HG03558 (cell line): Measurements from ENCODE around the gene TAS1R3.

Source experiments
- ATAC-seq: cut with Tn5 transposase; IDR thresholded peaks from one replicate; pipeline ENCODE4 v1.9.1; 2021; ENCODE audit warnings: moderate number of reproducible peaks; ENCODE audit not compliant: unreplicated experiment; ENCODE audit errors: extremely low read depth

The TAS1R3 gene

DNA sequence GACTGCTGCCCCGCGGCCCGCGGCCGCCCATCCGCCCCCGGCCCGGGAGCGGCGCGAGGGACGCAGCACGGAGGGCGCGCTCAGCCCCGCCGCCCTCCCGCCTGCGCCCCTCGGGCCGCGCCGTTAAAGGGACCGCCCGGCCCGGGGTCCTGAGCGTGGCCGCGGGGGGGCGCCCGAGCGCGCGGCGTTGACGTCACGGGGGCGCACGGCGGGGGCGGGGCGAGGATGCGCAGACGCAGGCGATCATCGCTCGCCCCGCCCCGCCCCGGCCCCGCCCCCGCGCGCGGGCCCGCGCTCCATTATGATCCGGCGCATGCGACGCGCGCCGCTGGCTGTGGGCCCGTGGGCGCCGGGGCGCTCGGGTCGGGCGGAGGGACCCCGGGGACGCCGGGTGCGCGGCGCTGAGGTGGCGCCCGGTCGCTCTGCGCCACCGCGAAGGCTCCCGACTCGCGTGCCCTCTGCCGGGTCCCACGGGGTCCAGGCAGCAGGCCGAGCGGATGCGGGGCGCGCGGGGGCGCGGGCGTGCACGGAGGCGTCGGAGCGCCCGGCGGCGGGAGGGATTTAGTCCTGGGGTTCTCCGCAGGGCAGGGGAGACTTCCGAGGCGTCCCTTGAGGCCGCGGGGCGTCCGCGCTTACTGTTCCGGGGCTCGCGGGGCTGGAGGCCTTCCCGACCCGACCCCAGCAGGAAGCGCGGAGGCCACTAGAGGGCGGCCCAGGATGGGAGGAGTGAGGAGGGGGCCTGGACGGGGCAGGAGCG, 18.4 kb downstream of the TAS1R3 start, which contains the start of gene DVL1:
Gene DVL1 (minus strand): TSS at position 163 of the 757 bp plus-strand sequence. CDS start 353 bp downstream, outside the sequence.
- ATAC-seq = no peak

DNA sequence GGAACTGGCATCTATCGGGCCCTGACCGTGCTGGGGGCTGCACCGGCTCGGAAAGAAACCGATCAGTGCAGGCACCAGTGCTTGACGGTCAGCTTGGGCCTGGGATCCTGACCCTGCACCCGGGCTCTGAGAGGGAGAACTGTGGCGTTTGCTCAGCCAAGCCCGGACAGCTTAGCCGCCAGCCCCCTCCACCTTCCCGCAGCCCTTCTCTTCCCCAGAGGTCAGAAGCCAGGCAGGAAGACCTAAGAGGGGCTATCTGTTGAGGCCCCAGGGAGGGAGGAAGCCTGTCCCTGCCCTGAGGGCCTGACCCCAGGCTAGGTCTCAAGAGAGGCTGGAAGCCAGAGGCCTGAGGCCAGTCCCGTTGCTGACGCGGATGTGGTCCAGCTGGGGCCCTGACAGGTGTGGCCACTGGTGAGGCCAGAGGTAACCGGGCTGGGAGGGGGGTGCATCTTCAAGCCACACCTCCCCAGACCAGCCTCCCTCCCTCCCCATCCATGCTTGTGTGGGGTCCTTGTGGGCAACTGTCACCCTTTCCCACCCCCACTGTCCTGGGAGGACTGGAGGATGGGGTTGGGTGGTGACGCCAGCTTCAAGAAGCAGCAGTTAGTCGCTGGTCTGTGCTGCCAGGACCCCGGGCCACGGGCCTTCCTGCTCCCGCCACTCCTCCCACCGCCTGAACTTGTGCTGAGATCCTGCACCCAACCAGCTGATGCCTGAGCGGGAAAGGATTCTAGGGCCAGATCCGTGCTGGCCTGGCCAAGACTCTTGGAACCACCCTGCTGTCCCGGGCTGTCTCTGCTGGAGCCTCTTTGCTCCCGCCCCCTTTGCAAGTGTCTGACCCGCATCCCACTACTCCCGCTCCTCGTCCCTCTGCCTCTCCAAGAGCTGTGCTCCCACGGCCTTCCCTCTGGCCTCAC, 20.7 kb downstream of the TAS1R3 start:
- no peak for ATAC-seq

DNA sequence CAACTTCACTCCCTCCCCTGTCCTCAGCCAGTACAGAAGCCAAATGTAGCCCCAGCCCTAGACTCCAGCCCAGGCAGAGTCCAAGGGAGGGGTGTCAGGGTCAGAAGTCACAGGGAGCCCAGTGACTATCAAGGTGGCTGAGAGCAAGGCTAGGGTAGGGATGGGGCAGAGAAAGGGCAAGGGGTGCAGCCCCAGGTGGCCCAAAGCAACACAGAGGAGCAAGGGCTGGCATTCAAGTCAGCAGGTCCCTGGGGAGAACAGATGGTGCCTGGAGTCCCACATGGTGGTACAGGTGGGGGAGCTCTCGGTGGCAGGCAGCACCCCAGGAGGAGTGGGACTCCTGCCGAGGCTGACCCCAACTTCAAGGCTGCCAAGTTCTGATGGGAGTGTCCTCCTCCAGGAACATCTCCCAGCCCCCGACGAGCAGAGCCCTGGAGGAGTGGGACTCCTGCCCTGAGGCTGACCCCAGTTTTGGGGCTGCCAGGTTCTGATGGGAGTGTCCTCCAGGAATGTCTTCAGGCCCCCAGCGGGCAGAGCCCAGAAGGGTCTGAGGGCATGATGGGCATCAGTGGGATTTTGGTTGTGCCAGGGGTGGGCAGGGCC, 21.8 kb downstream of the TAS1R3 start:
- no peak for ATAC-seq

DNA sequence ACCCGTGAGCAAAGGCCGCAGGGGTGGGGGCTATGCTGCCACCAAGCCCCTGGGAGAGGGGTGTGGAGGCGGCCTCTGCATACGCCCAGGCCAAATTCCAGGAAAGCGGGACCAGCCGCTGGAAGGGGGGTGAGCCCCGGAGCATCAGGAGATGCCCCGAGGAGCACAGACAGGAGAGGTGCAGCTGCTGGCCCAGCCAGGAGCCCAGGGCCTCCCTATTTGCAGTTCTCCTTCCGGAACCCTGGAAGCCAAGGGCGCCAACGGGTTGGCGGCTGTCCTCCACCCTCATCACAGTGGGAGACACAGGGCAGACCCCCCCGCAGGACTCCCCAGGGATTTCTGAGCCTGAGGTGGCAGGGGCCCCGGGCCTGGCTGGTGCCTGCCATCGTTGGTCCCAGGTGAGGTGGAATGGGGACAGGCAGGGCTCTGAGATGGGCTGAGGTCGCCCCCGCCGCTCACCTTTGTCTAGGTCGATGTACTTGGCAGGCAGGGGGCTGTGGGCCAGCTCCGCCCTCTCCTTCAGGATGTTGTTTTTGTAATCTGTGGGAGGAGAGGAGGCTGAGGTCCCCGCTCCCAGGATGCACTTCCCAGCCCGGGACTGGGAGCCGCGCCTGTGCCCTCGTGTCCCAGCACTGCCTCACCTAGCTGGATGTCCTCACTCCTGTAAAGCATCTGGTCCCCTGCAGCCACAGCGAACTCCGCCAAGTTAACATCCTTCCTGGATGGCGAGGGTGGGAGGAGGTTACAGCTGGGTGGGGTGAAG, 22.5 kb downstream of the TAS1R3 start:
- no peak for ATAC-seq

DNA sequence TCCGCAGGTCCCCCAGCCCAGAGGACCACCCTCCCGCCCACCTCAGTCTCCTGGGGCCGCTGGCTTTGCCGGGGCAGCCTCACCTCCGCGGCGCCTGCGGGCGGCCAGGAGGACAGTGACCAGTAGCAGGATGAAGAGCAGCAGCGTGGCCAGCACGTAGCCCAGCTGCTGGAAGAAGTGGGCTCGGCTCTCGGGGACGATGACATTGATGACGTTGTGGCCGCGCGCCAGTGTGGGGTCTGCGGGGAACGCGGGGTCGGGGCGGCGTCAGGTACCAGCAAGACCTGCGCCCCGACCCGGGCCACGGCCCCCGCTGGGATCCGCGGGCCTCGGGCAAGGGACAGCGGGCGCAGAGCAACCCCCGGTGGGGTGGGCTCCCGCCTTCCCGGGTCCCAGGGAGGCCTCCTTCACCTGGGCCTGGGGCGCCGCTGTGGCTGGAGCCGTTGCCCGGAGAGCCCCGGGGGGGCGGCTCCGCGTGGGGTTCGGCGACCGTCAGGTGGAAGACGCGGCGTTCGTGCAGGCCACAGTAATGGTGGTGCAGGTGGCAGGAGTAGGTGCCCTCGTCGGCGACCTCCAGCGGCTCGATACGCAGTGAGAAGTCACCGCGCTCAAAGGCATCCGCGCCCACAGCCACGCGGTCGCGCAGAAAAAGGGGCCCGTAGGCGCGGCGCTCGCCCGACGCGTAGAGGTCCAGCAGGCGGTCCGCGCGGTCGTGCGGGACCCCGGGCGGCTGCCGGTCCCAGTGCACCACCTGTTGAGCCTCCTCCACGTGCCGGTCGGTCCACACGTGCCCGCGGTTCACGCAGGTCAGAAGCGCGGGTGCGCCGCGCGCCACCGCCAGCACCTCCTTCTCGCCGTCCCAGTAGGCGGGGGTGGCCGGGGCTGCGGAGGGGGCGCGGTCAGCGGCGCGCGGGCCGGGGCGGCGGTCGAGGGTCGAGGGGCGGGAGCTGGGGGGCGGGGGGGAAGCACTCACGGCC, 23.5 kb downstream of the TAS1R3 start:
- ATAC-seq = no peak

DNA sequence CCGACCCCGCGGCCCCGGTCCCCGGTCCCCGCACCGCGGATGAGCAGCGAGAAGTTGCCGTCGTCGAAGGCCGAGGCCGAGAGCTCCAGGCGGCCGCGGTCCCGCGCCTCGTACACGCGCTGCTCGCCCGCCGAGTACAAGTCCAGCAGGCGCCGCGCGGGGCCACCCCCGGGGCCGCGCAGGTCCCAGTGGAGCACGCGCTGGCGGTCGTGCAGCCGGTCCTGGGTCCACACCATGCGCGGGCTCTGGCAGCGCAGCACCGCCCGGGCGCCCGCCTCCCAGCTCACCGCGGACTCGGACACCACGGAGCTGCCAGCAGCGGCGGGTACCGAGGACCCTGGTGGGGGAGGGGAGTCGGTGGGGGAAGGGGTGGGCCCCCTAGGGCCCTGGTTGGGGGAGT, 24.3 kb downstream of the TAS1R3 start:
- ATAC-seq = no peak

DNA sequence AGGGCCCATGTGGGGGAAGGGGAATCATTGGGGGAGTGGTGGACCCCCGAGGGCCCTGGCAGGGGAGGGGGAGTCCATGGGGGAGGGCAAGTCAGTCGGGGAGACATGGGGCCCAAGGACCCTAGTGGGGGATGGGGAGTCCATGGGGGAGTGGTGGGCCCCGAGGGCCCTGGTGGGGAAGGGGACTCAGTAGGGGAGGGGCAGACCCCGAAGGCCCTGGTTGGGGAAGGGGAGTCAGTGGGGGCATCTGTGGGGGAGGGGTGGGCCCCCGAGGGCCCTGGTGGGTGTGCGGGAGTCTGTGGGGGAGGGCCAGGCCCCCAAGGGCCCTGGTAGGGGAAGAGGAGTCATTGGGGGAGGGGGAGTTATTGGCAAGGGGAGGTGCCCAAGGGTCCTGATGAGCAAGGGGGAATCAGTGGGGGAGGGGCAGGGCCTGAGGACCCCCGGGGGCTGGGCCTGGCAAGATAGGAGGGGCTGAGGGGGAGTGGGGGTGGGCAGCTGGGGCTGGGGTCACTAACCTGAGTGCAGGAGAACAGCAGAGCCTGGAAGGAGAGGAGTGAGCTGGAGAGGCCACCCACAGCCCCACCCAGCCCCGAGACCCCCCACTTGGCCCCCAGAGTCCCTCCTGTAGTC, 25.2 kb downstream of the TAS1R3 start:
- ATAC-seq = no peak

DNA sequence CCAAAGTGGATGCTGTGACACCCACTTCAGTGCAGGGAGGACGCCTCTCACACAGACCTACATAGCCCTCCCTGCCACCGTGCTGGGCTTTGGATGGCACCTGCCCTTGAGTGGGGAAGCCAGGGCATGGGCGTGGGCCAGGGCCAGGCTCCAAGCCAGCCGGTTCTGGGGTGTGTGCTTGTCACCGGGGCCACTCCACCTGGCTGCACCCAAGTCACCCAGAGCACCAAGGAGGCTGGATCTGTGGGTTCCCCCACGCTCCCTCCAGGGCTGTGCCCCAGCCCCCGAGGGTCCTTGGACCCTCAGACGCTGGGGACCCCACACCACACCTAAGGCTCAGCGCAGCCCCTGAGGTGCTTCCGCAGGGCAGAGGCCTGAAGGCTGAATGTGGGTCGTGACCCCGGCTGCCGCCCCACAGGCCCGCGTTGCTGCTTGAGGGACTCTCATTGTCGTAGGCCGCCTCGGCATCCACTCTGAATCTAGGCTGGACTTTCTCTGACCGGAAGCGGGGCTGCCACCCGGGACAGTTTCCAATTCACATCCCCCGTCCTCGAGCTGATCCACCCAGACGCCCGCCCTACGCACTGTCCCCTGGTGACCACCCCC, 25.8 kb downstream of the TAS1R3 start:
- ATAC-seq = no peak

DNA sequence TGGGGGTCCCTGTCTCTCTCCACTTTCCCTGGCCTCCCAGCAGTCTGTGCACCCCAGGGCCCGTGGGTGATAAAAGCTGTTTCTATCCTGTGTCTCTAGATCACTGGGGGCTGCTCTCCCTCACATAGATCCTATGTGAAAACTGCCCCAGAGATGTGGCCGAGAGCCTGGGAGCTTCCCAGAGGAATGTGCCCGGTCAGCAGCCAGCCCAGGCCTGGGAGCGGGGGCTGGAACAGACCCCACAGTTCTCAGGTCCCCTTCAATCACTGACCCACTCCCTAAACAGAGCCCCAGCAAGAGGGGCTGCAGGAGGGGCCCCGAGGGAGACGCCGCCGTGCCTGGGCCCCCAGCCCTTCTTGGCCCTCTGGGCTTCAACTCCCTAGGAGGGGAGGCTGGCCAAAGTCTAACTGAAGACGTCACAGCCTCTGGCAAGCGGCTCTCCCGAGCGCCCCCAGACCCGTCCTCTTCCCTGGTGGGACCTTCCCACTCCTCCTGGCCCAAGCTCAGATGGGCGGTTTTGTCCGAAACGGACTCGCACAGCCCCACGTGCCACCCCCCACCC, 26.9 kb downstream of the TAS1R3 start:
- ATAC-seq = no peak

DNA sequence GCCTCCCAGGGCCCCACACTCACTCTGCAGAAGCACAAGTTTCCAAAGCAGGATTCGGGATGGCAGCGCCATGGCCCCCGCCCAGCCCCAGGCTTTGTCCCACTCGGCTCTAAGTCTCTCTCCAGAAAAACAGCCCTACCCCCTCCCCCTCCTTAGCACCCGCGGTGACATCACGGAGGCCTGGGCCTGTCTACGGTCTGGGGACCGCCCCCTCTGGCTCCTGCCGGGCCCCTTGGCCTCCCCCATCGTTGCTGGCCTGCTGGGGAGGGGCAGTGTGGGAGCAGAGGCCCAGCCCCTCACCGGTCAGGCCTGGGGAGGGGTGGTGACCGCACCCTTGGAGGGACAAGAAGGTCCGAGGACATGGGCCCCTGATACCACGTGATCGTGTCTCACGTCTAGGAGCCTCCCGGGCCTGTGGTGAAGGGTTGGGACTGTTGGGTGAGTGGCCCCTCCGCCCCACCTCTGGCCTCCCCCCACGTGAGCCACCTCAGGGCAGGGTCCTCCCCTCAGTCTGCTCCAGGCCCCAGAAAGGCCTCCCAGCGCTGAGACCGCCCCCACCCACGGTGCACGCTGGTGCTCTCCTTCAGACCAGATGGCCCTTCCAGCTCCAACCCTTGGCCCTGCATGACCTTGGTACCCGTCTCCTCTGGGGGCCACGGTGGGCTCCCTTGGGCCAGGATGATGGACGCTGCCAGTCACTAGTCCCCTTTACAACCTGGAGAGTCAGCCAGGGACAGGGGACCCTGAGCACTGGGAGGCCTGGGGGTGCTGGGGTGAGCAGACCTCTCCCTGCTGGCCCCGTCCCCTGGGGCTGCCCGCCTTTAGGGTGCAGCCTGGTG, 27.6 kb downstream of the TAS1R3 start, which contains the start of gene MXRA8:
Gene MXRA8 (minus strand): TSS at position 123 of the 839 bp plus-strand sequence. CDS start 51 bp downstream, at position 72.
- ATAC-seq = no peak

DNA sequence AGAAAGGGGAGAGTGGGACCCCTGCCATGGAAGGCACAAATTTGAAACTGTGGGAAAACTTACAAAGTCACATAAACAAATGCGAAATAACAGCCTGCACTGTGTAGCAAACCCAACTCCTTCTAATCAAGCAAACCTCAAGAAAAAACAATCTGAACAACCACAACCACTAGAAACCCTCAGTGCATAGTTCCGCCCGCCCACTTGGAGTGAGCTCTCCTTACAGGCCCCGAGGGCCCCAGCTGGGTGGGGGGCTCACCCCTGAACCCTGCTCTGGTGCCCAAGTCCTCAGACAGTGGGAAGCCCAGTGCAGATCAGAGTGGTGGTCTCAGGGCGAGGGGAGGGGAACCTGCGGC, 28.2 kb downstream of the TAS1R3 start:
- no peak for ATAC-seq

DNA sequence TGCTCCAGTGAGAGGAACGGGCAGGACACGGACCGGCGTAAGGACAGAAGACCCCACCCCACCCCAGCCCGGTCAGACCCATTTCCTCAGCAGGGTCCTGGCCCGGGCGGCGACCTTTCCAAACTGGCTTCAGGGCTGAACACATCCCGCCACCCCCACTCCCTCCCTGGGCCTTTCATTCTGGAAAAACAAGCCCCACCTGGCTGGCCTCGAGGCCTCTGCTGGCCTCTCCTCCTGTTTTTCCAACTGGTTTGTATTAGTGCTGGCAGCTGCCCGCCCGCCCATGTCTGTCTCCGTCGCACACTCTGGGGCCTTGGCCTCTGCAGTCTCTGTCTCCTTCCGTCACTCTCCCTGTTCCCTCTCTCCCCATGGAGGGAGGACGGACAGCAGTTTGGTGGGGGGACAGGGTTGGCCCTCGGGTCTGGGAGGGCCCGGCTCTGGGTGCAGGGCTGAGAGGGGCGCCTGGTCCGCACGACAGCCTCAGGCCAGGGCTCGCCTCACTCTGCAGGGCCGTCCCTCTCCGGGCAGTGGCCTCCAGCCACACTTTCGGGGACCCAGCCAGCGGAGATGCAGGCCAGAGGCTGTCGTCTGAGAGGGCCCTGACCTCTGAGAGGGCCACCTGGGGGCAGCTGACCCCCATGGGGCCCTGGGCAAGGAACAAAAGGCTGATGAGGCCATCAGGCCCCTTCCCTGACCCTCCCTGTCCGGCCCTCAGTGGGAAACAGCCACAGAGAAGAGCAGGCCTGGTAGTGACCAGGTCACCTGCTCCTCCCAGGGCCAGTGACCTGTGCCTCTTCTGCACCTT, 28.8 kb downstream of the TAS1R3 start:
- no peak for ATAC-seq

DNA sequence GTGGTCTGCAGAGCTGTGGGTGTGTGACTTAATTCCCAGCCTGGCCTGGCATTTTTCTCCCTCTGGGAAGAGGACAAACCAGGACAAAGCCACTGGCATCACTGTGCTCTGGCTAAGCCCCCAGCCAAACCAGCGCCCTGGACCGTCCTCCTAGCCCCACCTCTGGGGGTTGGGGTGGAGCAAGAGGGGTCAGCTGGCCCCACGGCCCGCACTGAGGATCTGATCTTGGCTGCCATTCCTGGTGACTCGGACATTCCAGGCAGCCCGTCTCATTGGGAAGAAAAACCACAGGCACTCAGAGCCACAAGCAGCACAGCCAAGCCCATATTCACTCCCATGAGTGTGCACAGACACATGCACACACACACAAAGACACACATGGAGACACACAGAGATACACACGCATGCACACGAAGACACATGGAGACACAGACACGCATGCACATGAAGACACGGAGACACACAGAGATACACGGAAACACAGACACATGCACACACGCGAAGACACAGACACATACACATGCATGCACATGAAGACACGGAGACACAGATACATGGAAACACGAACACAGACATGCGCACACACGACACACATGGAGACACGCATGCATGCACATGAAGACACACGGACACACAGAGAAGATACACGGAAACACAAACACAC, 29.6 kb downstream of the TAS1R3 start:
- ATAC-seq = no peak

DNA sequence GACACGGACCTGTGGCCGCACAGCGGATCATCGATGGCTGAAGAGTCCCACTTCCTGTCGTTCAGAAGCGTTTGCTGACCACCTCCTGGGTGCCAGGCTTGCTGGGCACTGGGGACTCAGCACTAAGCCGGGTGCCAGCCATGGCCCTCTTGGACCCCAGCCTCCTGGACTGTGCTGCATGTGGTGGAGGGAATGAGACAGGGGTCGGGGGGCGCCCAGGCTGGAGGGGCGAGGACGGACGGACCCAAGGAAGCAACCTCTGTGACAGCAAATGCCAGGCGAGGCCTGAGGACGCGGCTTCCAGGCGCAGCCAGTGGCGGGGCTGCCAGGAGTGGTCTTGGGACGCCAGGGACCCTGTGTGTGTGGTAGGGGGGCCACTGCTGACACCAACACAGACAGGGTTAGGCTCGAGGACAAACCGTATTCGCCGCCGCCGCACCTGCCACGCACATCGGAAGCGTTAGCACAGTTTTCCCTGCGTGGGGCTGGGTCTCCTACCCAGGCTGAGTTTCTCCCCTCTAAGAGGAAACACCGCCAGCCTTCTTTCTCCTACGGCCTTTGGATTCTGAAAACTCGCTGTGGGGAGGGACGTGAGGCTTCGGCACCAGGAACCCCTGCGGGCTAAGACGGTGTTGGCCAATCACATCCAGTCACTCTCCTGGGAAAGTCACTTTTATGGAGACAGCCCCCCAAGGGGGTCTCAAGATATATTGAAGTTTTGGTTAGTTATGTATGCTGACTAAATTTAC, 30.3 kb downstream of the TAS1R3 start:
- no peak for ATAC-seq

DNA sequence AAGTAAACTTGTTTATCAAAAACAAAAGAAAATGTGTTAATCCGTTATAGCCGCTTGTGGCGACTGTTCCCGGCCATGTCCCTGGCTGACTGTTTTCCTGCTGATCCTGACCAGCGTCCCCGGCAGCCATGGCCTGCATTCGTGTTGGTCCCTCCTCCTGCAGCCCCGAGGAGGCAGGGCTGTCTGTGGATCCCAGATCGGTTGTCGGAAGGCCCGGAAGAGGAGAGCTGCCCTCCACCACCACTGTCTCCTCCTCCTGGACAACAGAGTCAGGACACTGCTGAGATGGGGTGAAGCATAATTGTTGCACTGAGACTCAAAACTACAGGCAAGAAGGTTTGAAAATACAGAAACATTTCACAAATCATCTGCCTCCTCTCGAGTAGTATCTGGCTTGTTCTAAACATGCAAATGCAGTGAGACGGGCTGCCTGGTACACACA, 30.9 kb downstream of the TAS1R3 start:
- ATAC-seq = no peak
